Suprapubic skin (tissue), 4 donors: ENCODE data around the gene HSPA6. TPM values are rescaled to one million over a fixed set of nuclear protein-coding genes. Genes with fewer than 3 reads are reported as not detected.
"Not testable (repeated sequence)": the region's sequence is repeated elsewhere in the genome, so short reads cannot be mapped to it uniquely, and the experiment has no call there.

Experiments
- DNase-seq, 2 donors: peaks; one replicate each; pipeline ENCODE4 v3.0.0-alpha.2; 2019; ENCODE audit warnings: low spot score in 2 of 2
- H3K27ac ChIP-seq: fragments of 200-600 bp; sonication (generic); one replicate; pipeline ENCODE4 v1.5.1; 2019
- H3K27me3 ChIP-seq: fragments of 200-600 bp; sonication (generic); one replicate; pipeline ENCODE4 v1.5.1; 2019
- H3K36me3 ChIP-seq: fragments of 200-600 bp; sonication (generic); one replicate; pipeline ENCODE4 v1.5.1; 2019
- H3K4me1 ChIP-seq: fragments of 200-600 bp; sonication (generic); one replicate; pipeline ENCODE4 v1.5.1; 2019
- H3K4me3 ChIP-seq: fragments of 200-600 bp; sonication (generic); one replicate; pipeline ENCODE4 v1.5.1; 2019; ENCODE audit warnings: mild to moderate bottlenecking
- H3K9me3 ChIP-seq: fragments of 200-600 bp; sonication (generic); one replicate; pipeline ENCODE4 v1.5.1; 2019
- EP300 ChIP-seq: sonication (generic); formaldehyde crosslinking; IDR thresholded peaks from one replicate; pipeline ENCODE4 v1.6.1; 2017; ENCODE audit warnings: antibody characterized with exemption
- POLR2A ChIP-seq, 2 donors: fragments of 450-650 bp; IDR thresholded peaks; one replicate each; pipeline ENCODE4 v1.6.1; 2017; ENCODE audit warnings: antibody characterized with exemption in 2 of 2, mild to moderate bottlenecking in 2 of 2, moderate library complexity in 2 of 2
- POLR2AphosphoS5 ChIP-seq, 3 donors: sonication (generic); formaldehyde crosslinking; IDR thresholded peaks; one replicate each; pipeline ENCODE4 v1.6.1; 2017; ENCODE audit warnings: antibody characterized with exemption in 3 of 3
- WGBS: methylation state at CpG from one replicate; pipeline ENCODE4 v1.1.5; 2018; 5-methylcytosine and 5-hydroxymethylcytosine counted together
- total RNA-seq, 4 donors: library from RNA; depleted of rRNA; stranded (reverse); fragments of >200 nt; gene quantifications; one replicate each; pipeline ENCODE4 v1.1.0, GENCODE V29; 2016
- TF ChIP-seq, protein P1 (sequence below), 2 donors: fragments of 200-600 bp in 1 of 2; fragments of 450-650 bp in 1 of 2; sonication (generic) in 1 of 2; IDR thresholded peaks; one replicate each; pipeline ENCODE4 v1.5.1; 2016 to 2019; ENCODE audit warnings: antibody characterized with exemption in 2 of 2, mild to moderate bottlenecking in 1 of 2, moderate library complexity in 1 of 2

The HSPA6 gene
- total RNA-seq, 4 donors from 2014 or later = 3.6 to 8.1 (median 5.3) TPM

DNA sequence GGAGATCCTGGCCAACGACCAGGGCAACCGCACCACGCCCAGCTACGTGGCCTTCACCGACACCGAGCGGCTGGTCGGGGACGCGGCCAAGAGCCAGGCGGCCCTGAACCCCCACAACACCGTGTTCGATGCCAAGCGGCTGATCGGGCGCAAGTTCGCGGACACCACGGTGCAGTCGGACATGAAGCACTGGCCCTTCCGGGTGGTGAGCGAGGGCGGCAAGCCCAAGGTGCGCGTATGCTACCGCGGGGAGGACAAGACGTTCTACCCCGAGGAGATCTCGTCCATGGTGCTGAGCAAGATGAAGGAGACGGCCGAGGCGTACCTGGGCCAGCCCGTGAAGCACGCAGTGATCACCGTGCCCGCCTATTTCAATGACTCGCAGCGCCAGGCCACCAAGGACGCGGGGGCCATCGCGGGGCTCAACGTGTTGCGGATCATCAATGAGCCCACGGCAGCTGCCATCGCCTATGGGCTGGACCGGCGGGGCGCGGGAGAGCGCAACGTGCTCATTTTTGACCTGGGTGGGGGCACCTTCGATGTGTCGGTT is 477 bp downstream of the HSPA6 start:
- no CpG with 5 or more reads among the region's 55 CpGs for WGBS
- H3K27me3 ChIP-seq, H3K36me3 ChIP-seq, DNase-seq, H3K9me3 ChIP-seq: not testable (repeated sequence)
- Histone ChIP-seq H3K4me1 (peaks cover 11% of the 10 kb centered on the region), H3K27ac (peak overlapping the region; percentile 24), H3K4me3 (peak overlapping the region; percentile 72)

DNA sequence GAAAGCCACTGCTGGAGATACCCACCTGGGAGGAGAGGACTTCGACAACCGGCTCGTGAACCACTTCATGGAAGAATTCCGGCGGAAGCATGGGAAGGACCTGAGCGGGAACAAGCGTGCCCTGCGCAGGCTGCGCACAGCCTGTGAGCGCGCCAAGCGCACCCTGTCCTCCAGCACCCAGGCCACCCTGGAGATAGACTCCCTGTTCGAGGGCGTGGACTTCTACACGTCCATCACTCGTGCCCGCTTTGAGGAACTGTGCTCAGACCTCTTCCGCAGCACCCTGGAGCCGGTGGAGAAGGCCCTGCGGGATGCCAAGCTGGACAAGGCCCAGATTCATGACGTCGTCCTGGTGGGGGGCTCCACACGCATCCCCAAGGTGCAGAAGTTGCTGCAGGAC is 981 bp downstream of the HSPA6 start:
- not testable (repeated sequence) for H3K36me3 ChIP-seq, H3K9me3 ChIP-seq, H3K27me3 ChIP-seq, H3K27ac ChIP-seq, DNase-seq
- no CpG with 5 or more reads among the region's 23 CpGs for WGBS
- H3K4me1 ChIP-seq = peaks cover 14% of the 10 kb centered on the region
- peak overlapping the region; percentile 72 for H3K4me3 ChIP-seq

DNA sequence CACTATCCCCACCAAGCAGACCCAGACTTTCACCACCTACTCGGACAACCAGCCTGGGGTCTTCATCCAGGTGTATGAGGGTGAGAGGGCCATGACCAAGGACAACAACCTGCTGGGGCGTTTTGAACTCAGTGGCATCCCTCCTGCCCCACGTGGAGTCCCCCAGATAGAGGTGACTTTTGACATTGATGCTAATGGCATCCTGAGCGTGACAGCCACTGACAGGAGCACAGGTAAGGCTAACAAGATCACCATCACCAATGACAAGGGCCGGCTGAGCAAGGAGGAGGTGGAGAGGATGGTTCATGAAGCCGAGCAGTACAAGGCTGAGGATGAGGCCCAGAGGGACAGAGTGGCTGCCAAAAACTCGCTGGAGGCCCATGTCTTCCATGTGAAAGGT is 1.6 kb downstream of the HSPA6 start:
- not testable (repeated sequence) for H3K9me3 ChIP-seq, DNase-seq, H3K27me3 ChIP-seq, H3K4me3 ChIP-seq, H3K36me3 ChIP-seq, H3K27ac ChIP-seq
- H3K4me1 ChIP-seq = peaks cover 14% of the 10 kb centered on the region
- 96% methylated on average over 4 of the region's 7 CpGs for whole genome bisulfite sequencing

DNA sequence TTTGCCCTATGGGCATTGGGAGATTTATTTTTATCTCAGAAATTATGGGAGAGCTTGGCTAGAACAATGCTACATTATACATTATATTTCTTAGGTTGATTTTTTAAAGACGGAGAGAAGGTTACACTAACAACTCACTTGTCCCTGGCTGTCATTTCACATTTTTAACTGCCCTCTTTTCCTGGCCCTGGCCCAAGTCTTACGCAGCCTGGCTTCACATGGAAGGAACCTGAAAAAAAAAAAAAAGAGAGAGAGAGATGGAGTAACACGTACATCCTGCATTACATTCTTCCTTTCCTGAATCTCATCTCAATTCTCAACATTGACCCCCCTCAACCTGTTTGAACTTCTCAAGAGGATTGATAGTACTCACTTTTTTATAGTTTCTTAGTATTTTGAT is 4.2 kb downstream of the HSPA6 start:
- not testable (repeated sequence) for H3K36me3 ChIP-seq, DNase-seq, H3K9me3 ChIP-seq, H3K4me3 ChIP-seq, H3K27me3 ChIP-seq, H3K27ac ChIP-seq
- H3K4me1 ChIP-seq = peaks cover 22% of the 10 kb centered on the region
- 16% methylated on average over 3 of the region's 3 CpGs for WGBS

DNA sequence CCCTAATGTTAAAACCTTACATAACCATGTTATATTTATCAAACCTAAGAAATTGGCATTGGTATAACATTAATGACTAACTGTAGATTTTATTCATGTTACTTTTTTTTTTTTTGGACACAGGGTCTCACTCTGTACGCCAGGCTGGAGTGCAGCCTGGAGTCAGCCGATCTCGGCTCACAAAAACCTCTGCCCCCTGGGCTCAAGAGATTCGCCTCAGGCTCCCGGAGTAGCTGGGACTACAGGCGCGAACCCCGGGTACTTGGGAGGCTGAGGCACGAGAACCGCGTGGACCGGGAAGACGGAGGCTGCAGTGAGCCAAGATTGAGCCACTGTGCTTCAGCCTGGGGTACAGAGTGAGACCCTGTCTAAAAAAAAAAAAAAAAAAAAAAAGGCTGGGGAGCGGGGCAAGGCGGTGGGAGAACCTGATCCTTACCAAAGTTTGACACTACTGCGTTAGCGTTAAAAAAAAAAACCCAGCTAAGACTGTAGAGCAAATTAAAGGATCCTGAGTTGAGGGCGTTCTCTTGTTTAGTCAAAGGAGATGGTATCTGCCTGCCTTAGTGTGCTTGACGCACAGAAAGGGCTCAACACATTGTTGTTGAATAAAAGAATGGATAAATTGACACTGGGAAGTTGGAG is 5.2 kb downstream of the HSPA6 start:
- peak overlapping the region; percentile 73 for H3K4me3 ChIP-seq
- H3K4me1 ChIP-seq = peaks cover 22% of the 10 kb centered on the region
- 20% methylated on average over 19 of the region's 19 CpGs for WGBS
- DNase-seq, H3K27me3 ChIP-seq, H3K36me3 ChIP-seq, H3K27ac ChIP-seq, H3K9me3 ChIP-seq: not testable (repeated sequence)

DNA sequence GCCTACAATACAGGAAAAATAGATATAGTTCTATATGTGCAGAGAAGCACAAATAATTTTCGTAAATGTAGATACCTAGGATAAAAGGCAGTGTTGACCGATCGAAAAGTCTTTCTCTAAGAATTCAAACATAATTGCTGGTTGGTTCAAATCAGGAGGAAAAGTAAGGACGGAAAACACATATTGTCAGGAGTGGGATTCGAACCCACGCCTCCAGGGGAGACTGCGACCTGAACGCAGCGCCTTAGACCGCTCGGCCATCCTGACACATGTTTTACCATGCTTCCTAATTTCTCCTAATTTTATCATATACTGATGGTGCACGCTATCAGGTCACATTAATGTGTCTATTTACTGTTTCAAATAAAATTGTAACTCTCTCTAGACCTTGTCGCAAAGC is 5.8 kb downstream of the HSPA6 start:
- H3K27ac ChIP-seq = peak overlapping the region; percentile 86
- WGBS = under 1% methylated on average over 13 of the region's 13 CpGs

DNA sequence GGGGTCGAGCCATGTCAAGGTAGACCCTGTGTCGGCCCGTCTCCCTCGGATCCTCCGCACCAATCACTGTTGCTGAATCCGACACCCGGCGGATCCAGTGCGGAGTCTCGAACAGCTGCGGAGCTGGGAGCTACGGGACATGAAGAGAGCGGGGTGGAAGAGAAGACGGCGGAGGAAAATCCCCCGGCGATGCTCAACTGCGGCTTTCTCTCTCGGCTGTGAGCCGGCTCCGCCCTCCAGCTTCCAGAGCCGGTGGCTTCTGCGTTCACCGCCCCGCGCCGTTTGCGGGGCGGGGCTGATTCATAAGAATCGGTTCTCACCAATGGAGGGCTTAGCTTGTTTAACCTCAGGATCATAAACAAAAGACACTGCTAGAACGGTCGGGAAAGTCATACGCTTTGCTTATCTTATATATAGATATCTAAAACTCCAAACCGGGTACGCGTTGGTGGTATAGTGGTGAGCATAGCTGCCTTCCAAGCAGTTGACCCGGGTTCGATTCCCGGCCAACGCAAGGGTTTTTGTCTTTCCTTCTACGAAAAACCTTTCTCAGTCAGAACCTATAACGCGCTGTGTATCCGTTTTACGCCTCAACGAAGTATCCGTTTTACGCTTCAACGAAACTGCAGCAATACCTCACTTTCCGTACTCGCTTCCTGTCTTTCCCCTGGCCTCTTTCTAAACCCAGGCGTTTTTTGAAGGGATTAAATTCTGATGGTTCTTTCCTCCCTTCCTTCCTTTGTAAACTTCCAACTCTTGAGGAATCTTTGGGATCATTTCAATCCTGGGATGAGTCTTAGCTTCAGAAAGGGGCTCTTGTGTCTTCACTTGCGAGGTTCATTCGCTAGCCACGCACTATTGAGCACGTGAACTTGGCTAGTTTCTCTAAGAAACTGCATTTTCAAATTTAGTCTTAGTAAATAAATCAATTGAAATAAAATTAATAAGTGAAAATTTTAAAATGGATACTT is 6.6 kb downstream of the HSPA6 start:
- H3K27me3 ChIP-seq, H3K36me3 ChIP-seq, H3K9me3 ChIP-seq: not testable (repeated sequence)
- WGBS = 1% methylated on average over 30 of the region's 56 CpGs
- DNase-seq = peak; percentile 88 to 90
- TF ChIP-seq POLR2AphosphoS5 (IDR thresholded peaks at IDR 0.05) = peak in 1 of 3 donors; percentile 14
- Histone ChIP-seq H3K27ac (peak overlapping the region; percentile 86), H3K4me1 (peaks cover 17% of the 10 kb centered on the region), H3K4me3 (peak overlapping the region; percentile 73)

More for the DNA sequence above, 5.8 kb downstream of the HSPA6 start:
- peak overlapping the region; percentile 73 for H3K4me3 ChIP-seq
- not testable (repeated sequence) for H3K27me3 ChIP-seq, H3K36me3 ChIP-seq, H3K9me3 ChIP-seq, DNase-seq
- H3K4me1 ChIP-seq = peaks cover 18% of the 10 kb centered on the region

DNA sequence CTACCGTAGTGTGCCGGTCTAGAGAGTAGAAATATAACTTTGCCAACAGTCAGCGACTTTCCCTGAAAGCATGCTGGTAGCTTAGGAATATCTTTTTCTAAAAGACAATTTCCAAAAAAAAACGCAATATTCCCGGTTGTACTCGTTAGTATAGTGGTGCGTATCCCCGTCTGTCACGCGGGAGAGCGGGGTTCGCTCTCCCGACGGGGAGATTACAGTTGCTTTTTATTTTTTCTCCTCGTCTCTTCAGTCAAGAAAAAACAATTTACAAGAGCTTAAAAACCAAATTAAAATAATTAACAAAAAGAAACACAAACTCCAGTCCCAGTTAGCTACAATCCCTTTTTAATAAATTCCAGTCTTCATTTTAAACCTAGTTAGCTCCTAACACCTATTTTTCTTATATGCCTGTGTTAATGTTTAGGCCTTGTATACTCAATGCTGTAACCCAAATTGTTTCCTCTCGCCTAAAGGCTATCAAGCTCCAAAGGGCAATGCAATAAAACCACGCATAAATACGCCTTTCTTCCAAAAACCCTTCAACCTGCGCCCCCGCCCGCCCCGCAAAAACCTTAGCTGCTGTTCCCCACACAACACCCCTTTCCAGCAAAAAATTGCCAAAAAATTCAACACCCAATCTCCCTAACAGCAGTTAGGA is 7.8 kb downstream of the HSPA6 start:
- H3K4me3 ChIP-seq = no peak overlapping the region

DNA sequence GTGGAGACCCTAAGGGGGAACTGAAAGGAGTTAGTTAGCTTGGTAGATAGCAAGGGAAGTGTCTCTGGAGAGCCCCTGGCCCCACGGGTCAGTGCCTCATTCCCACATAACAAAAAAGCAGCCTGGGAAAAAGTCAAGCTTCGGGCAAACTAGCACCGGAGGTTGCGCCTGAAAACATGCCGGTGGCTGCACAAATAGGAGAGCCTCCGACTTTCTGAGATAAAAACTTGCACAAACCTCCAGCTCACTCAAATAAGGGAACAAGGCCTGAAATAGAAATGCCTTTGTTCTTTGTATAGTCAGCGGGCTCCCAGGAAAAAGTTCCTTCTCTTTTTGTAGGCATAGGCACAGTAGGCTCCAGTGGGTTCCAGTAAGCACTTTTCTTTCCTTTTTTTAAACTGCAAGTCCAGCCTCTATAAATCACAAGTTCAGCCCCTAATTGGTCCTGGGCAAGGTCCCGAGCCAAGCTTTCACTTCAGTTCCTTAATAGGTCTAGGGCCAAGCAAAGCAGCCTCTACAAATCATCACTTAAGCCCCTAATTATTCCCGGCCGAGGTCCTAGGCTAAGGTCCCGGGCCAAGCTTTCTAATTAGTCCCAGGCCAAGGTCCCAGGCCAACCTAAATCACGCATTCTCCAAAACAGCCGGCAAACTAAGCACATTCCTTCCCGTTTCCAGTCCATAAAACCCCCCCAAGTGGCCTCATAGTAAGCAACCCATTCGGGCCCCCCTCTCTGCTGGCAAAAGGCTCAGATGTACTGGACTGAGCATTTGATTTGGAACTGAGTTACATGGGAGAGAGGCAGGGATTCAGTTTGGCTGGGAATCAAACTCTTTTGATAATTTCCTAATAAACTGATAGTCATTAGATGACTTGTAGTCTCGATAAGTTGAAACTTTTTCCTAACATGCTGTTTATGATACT is 8.6 kb downstream of the HSPA6 start:
- Histone ChIP-seq H3K4me1 (peaks cover 17% of the 10 kb centered on the region), H3K4me3 (peak overlapping the region; percentile 9), H3K27ac (peak overlapping the region; percentile 45)
- 55% methylated on average over 16 of the region's 16 CpGs for WGBS
- DNase-seq, H3K36me3 ChIP-seq, H3K27me3 ChIP-seq, H3K9me3 ChIP-seq: not testable (repeated sequence)

More for the DNA sequence above, 7.8 kb downstream of the HSPA6 start:
- TF ChIP-seq POLR2A (IDR thresholded peaks at IDR 0.05) = no peak
- no peak for TF ChIP-seq POLR2AphosphoS5 (IDR thresholded peaks at IDR 0.05)
- TF ChIP-seq, protein P1, sequence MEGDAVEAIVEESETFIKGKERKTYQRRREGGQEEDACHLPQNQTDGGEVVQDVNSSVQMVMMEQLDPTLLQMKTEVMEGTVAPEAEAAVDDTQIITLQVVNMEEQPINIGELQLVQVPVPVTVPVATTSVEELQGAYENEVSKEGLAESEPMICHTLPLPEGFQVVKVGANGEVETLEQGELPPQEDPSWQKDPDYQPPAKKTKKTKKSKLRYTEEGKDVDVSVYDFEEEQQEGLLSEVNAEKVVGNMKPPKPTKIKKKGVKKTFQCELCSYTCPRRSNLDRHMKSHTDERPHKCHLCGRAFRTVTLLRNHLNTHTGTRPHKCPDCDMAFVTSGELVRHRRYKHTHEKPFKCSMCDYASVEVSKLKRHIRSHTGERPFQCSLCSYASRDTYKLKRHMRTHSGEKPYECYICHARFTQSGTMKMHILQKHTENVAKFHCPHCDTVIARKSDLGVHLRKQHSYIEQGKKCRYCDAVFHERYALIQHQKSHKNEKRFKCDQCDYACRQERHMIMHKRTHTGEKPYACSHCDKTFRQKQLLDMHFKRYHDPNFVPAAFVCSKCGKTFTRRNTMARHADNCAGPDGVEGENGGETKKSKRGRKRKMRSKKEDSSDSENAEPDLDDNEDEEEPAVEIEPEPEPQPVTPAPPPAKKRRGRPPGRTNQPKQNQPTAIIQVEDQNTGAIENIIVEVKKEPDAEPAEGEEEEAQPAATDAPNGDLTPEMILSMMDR (IDR thresholded peaks at IDR 0.05) = no peak
- no peak for TF ChIP-seq EP300
- H3K4me1 ChIP-seq = peaks cover 17% of the 10 kb centered on the region
- H3K9me3 ChIP-seq = no peaks in the 10 kb centered on the region
- no peaks in the 10 kb centered on the region for H3K27me3 ChIP-seq
- DNase-seq = no peak
- no peak overlapping the region for H3K27ac ChIP-seq
- 79% methylated on average over 22 of the region's 22 CpGs for WGBS
- no peaks in the 10 kb centered on the region for H3K36me3 ChIP-seq

DNA sequence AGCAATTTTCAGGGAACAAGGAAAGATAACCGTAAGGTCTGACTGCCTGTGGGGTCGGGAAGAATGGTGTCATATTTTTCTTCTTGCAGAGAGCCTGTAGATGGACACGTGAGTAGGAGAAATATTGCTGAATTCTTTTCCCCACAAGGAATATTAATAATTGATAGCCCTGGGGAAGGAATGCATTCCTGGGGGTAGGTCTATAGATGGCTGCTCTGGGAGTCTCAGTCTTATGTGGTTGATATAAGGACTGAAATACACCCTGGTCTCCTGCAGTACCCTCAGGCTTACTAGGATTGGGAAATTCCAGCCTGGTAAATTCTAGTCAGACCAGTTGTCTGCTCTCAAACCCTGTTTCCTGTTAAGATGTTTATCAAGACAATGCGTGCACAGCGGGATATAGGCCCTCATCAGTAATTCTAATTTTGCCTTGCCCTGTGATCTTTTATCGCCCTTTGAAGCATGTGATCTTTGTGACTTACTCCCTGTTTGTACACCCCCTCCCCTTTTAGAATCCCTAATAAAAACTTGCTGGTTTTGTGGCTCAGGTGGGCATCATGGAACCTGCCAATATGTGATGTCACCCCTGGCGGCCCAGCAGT is 12.8 kb downstream of the HSPA6 start:
- H3K27ac ChIP-seq, H3K9me3 ChIP-seq, H3K27me3 ChIP-seq, H3K36me3 ChIP-seq, H3K4me3 ChIP-seq, DNase-seq: not testable (repeated sequence)
- H3K4me1 ChIP-seq = peaks cover 12% of the 10 kb centered on the region
- 70% methylated on average over 7 of the region's 7 CpGs for WGBS
